CD4-positive, alpha-beta memory T cell (primary cell): Measurements from ENCODE around the gene PIP5K1C. TPM values are rescaled to one million over a fixed set of nuclear protein-coding genes. Genes with fewer than 3 reads are reported as not detected.
A peak's percentile ranks its signal among the peaks of the same experiment; 100 is the strongest.

Experiments used
- CTCF ChIA-PET: fragments of 350-600 bp; sonication (Branson Sonifier 250); formaldehyde crosslinking; loops from one replicate; lab custom pipeline; 2021; ENCODE audit warnings: inconsistent platforms; ENCODE audit not compliant: partially characterized antibody; lab: Charles Lee
- POLR2A ChIA-PET: fragments of 350-600 bp; sonication (Branson Sonifier 250); formaldehyde crosslinking; loops from one replicate; lab custom pipeline; 2021; ENCODE audit not compliant: partially characterized antibody; lab: Charles Lee
- DNase-seq, 5 donors: peaks; one replicate each; pipeline versions ENCODE4 v3.0.0 to v3.0.0-alpha.2; 2020 to 2022; ENCODE audit warnings: mixed read lengths in 1 of 5
- H3K27ac ChIP-seq: one replicate; pipeline ENCODE4 v1.7.0; 2013; ENCODE audit warnings: low read depth, low read length
- H3K27me3 ChIP-seq: 2 replicates; pipeline ENCODE4 v1.7.0; 2013; ENCODE audit warnings: mild to moderate bottlenecking, low read length, moderate library complexity; ENCODE audit not compliant: insufficient read depth
- H3K36me3 ChIP-seq: 2 replicates; pipeline ENCODE4 v1.7.0; 2013; ENCODE audit warnings: mild to moderate bottlenecking, low read length, moderate library complexity; ENCODE audit not compliant: insufficient read depth
- H3K4me1 ChIP-seq: 2 replicates; pipeline ENCODE4 v1.7.0; 2013; ENCODE audit warnings: mild to moderate bottlenecking, low read length, moderate library complexity; ENCODE audit not compliant: insufficient read depth
- H3K4me3 ChIP-seq, 2 donors: one replicate each; pipeline ENCODE4 v1.7.0; 2013; ENCODE audit warnings: low read length in 2 of 2, mild to moderate bottlenecking in 1 of 2
- H3K9me3 ChIP-seq, 2 donors: one replicate each; pipeline ENCODE4 v1.7.0; 2013; ENCODE audit warnings: low read length in 2 of 2, control low read depth in 1 of 2; ENCODE audit not compliant: control insufficient read depth in 1 of 2
- H3K27ac Mint-ChIP-seq, 7 donors: one replicate each; pipeline ENCODE4 v1.8.0; 2020 to 2021; ENCODE audit warnings: mixed read lengths in 7 of 7, mild to moderate bottlenecking in 6 of 7, inconsistent platforms in 3 of 7, moderate library complexity in 3 of 7
- H3K27me3 Mint-ChIP-seq, 2 donors: one replicate each; pipeline ENCODE4 v1.8.0; 2020 to 2021; ENCODE audit warnings: mixed read lengths in 2 of 2
- H3K36me3 Mint-ChIP-seq, 2 donors: one replicate each; pipeline ENCODE4 v1.8.0; 2020 to 2021; ENCODE audit warnings: mixed read lengths in 2 of 2, inconsistent platforms in 1 of 2, mild to moderate bottlenecking in 1 of 2
- H3K4me1 Mint-ChIP-seq, 4 donors: one replicate each; pipeline ENCODE4 v1.8.0; 2020 to 2021; ENCODE audit warnings: mixed read lengths in 4 of 4, mild to moderate bottlenecking in 1 of 4
- H3K4me3 Mint-ChIP-seq, 8 donors: one replicate each; pipeline ENCODE4 v1.8.0; 2020 to 2021; ENCODE audit warnings: mixed read lengths in 8 of 8, mild to moderate bottlenecking in 7 of 8, moderate library complexity in 6 of 8, inconsistent platforms in 3 of 8
- H3K9me3 Mint-ChIP-seq, 8 donors: one replicate each; pipeline ENCODE4 v1.8.0; 2020 to 2021; ENCODE audit warnings: mixed read lengths in 8 of 8, mild to moderate bottlenecking in 5 of 8, inconsistent platforms in 3 of 8, moderate library complexity in 1 of 8
- intact Hi-C: fragments of 100-400 bp; cut with micrococcal nuclease; formaldehyde crosslinking; loops from one replicate; pipeline ENCODE4 v1.15.1; 2023
- polyA plus RNA-seq, 2 donors: library from polyadenylated mRNA; unstranded; fragments of 300-500 nt; fragmentation: Illumina TruSeq; gene quantifications; one replicate each; pipeline ENCODE4 v1.2.3, GENCODE V29; 2021
- total RNA-seq, 2 experiments: library from RNA; stranded (reverse); gene quantifications; one replicate each; pipeline ENCODE4 v1.2.3, GENCODE V29; 2021

Gene PIP5K1C
- total and polyA plus RNA-seq, 4 experiments from 2014 or later = 1.7 to 29.7 (median 23.7) TPM

DNA sequence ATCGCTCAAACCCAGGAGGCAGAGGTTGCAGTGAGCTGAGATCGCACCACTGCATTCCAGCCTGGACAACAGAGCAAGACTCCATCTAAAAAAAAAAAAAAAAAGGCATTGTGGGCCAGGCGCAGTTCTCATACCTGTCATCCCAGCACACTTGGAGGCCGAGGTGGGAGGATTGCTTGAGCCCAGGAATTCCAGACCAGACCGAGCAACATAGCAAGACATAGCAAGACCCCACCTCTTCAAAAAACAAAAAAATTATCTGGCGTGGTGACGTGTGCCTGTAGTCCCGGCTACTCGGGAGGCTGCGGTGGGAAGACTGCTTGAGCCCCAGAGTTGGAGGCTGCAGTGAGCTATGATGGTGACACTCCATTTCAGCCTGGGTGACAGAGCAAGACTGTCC, 18.0 kb downstream of the PIP5K1C start:
- H3K36me3 Mint-ChIP-seq = peaks cover 3 to 10% of the 10 kb centered on the region in 2 donors
- intact Hi-C loops = no loop called here
- no peaks in the 10 kb centered on the region for H3K9me3 Mint-ChIP-seq
- Histone ChIP-seq H3K9me3 (no peaks in the 10 kb centered on the region), H3K4me3 (no peak overlapping the region), H3K27ac (no peak overlapping the region), H3K4me1 (peaks cover 6% of the 10 kb centered on the region), H3K27me3 (no peaks in the 10 kb centered on the region), H3K36me3 (peaks cover 5% of the 10 kb centered on the region)
- no peaks in the 10 kb centered on the region for H3K27me3 Mint-ChIP-seq
- H3K27ac Mint-ChIP-seq = no peak overlapping the region
- no peak overlapping the region for H3K4me3 Mint-ChIP-seq
- H3K4me1 Mint-ChIP-seq = peaks cover 4 to 13% (median 5%) of the 10 kb centered on the region in 4 donors
- CTCF ChIA-PET = interaction anchor here (1.1 kb wide), 1 partner anchor 10 kb away, joined by 4 read pairs; no protein-coding TSS in a partner anchor
- POLR2A ChIA-PET = no interaction called here
- peak in 1 of 5 donors; percentile 5 for DNase-seq

DNA sequence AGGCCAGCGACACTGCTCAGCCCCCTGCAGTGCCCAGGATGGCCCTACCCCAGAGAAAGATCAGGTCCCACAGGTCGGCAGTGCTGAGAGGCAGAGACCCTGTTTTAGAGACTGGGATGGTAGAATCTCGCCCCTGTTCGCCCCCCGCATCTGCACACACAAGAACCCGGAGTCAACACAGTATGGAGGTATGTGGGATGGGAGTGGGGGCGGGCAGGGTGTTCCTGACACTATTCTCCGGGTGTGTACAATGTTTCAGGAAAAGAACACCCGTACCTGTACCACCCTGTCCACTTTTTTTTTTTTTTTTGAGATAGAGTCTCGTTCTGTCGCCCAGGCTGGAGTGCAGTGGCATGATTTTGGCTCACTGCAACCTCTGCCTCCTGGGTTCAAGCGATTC, 19.3 kb downstream of the PIP5K1C start:
- no peaks in the 10 kb centered on the region for H3K27me3 Mint-ChIP-seq
- Histone ChIP-seq H3K9me3 (no peaks in the 10 kb centered on the region), H3K36me3 (peaks cover 5% of the 10 kb centered on the region), H3K4me1 (no peaks in the 10 kb centered on the region), H3K27me3 (no peaks in the 10 kb centered on the region), H3K27ac (no peak overlapping the region), H3K4me3 (no peak overlapping the region)
- peaks cover 0 to 8% (median 3%) of the 10 kb centered on the region in 4 donors for H3K4me1 Mint-ChIP-seq
- no peak for DNase-seq
- H3K4me3 Mint-ChIP-seq = no peak overlapping the region
- intact Hi-C loops = no loop called here
- ChIA-PET CTCF (no interaction called here), POLR2A (no interaction called here)
- H3K36me3 Mint-ChIP-seq = peaks cover 3 to 10% of the 10 kb centered on the region in 2 donors
- H3K27ac Mint-ChIP-seq = no peak overlapping the region
- no peaks in the 10 kb centered on the region for H3K9me3 Mint-ChIP-seq

DNA sequence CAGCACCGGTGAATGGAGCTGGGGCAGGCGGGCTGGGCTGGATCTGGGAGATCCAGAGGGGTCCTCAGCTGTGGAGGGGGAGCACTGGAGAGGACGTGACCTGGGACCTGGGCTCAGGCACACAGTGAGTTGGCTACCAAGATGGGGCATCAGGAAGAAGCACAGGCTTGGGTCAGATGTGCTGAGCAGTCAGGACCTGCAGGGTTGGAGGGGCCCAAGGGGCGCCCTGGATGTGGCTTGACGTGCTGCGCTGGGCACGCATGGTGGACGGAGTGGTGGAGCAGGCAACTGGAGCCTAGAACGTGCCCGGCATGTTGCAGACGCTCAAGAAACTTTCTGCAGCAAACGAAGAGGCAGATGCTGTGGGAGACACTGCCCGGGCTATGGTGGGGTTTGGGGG, 20.7 kb downstream of the PIP5K1C start:
- Histone ChIP-seq H3K36me3 (peaks cover 5% of the 10 kb centered on the region), H3K27me3 (no peaks in the 10 kb centered on the region), H3K4me3 (no peak overlapping the region), H3K9me3 (no peaks in the 10 kb centered on the region), H3K4me1 (no peaks in the 10 kb centered on the region), H3K27ac (no peak overlapping the region)
- POLR2A ChIA-PET = no interaction called here
- no peak overlapping the region for H3K27ac Mint-ChIP-seq
- H3K27me3 Mint-ChIP-seq = no peaks in the 10 kb centered on the region
- H3K4me1 Mint-ChIP-seq = peaks cover 1 to 17% (median 7%) of the 10 kb centered on the region in 4 donors
- H3K4me3 Mint-ChIP-seq = no peak overlapping the region
- intact Hi-C loops = no loop called here
- peak in 1 of 5 donors; percentile 23 for DNase-seq
- peaks cover 4 to 6% of the 10 kb centered on the region in 2 donors for H3K36me3 Mint-ChIP-seq
- CTCF ChIA-PET = no interaction called here
- no peaks in the 10 kb centered on the region for H3K9me3 Mint-ChIP-seq

DNA sequence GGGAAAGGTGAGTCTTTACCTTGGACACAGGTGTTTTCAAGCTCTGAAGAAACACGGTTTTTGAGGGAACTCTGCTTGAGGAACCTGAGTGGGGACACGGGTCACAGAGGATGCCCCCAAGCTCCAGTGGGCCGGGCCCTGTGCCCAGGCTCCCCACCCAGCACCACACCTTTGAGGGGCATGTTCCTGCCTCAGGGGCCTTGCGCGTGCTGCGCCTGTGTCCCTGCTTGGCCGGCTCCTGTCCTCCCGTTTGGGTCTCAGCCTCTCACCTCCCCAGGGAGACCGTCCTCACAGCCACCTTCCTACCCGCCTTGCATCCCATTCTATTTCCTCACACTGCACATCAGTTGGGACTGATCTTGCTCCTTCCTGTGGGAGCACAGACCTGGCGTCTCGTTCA, 21.1 kb downstream of the PIP5K1C start:
- H3K9me3 ChIP-seq = no peaks in the 10 kb centered on the region
- intact Hi-C loops = no loop called here
- POLR2A ChIA-PET = no interaction called here
- peaks cover 1 to 18% (median 8%) of the 10 kb centered on the region in 4 donors for H3K4me1 Mint-ChIP-seq
- H3K9me3 Mint-ChIP-seq = no peaks in the 10 kb centered on the region
- no peak overlapping the region for H3K4me3 ChIP-seq
- CTCF ChIA-PET = no interaction called here
- H3K27ac Mint-ChIP-seq = no peak overlapping the region
- DNase-seq = no peak
- H3K36me3 ChIP-seq = peaks cover under 1% of the 10 kb centered on the region
- no peak overlapping the region for H3K4me3 Mint-ChIP-seq
- H3K27ac ChIP-seq = no peak overlapping the region
- H3K27me3 ChIP-seq = no peaks in the 10 kb centered on the region
- no peaks in the 10 kb centered on the region for H3K4me1 ChIP-seq
- peaks cover 3 to 5% of the 10 kb centered on the region in 2 donors for H3K36me3 Mint-ChIP-seq
- H3K27me3 Mint-ChIP-seq = no peaks in the 10 kb centered on the region

DNA sequence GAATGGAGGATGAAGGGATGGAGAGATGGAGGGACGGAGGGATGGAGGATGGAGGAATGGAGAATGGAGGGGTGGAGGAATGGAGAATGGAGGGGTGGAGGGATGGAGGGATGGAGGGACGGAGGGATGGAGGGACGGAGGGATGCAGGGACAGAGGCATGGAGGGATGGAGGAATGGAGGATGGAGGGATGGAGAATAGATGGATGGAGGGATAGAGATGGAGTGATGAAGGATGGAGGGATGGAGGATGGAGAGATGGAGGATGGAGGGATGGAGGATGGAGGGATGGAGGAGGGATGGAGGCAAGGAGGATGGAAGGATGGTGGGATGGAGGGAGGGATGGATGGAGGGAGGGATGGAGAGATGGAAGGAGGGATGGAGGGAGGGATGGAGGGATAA, 22.1 kb downstream of the PIP5K1C start:
- Histone ChIP-seq H3K4me1 (no peaks in the 10 kb centered on the region), H3K9me3 (no peaks in the 10 kb centered on the region), H3K4me3 (no peak overlapping the region), H3K27ac (no peak overlapping the region), H3K36me3 (no peaks in the 10 kb centered on the region), H3K27me3 (no peaks in the 10 kb centered on the region)
- Mint-ChIP-seq H3K36me3 (peaks cover 0 to 3% of the 10 kb centered on the region in 2 donors), H3K4me3 (no peak overlapping the region), H3K9me3 (no peaks in the 10 kb centered on the region), H3K27ac (peak overlapping the region in 1 of 7 donors; percentile 23), H3K27me3 (no peaks in the 10 kb centered on the region), H3K4me1 (peaks cover 1 to 18% (median 8%) of the 10 kb centered on the region in 4 donors)
- ChIA-PET POLR2A (no interaction called here), CTCF (no interaction called here)
- DNase-seq = no peak
- intact Hi-C loops = no loop called here

DNA sequence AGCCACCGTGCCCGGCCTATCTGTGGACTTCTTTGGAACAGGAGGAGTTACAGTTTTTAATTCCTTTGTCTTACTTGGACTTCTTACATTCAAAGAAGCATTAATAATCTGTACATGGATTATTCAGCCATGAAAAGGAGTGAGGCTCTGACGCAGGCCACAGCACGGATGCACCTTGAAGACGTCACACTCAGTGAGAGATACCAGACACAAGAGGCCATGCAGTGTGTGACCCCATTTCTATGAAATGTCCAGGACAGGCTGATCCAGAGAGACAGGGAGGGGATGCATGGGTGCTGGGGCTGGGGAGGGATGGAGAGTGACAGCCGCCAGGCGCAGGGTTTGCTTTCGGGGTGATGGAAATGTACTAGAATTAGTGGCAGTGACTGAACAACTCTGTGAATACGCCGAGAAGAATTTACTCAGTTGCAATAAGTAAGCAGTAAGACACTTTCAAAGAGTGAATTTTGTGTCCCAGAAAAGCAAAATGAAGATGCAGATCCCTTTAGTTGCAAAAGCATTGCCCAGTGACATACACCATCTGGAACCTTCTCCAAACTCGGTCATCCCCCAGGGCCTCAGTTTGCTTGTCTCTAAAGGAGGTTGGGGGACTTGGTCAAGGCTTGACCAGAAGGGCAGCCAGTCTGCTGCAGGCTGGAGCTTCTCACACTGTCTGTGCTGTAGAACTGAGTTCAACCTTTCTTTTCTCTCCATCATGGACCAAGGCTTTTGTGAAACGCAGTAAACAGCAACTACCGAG, 25.3 kb downstream of the PIP5K1C start:
- H3K27me3 ChIP-seq = no peaks in the 10 kb centered on the region
- Mint-ChIP-seq H3K4me3 (no peak overlapping the region), H3K36me3 (peaks cover 0 to 3% of the 10 kb centered on the region in 2 donors), H3K9me3 (no peaks in the 10 kb centered on the region), H3K27ac (peak overlapping the region in 2 of 7 donors; percentile 36 to 57), H3K4me1 (peaks cover 7 to 34% (median 18%) of the 10 kb centered on the region in 4 donors), H3K27me3 (no peaks in the 10 kb centered on the region)
- ChIA-PET CTCF (no interaction called here), POLR2A (no interaction called here)
- H3K9me3 ChIP-seq = no peaks in the 10 kb centered on the region
- H3K4me1 ChIP-seq = peaks cover 13% of the 10 kb centered on the region
- intact Hi-C loops = no loop called here
- H3K36me3 ChIP-seq = no peaks in the 10 kb centered on the region
- H3K4me3 ChIP-seq = no peak overlapping the region
- H3K27ac ChIP-seq = no peak overlapping the region
- DNase-seq = no peak

DNA sequence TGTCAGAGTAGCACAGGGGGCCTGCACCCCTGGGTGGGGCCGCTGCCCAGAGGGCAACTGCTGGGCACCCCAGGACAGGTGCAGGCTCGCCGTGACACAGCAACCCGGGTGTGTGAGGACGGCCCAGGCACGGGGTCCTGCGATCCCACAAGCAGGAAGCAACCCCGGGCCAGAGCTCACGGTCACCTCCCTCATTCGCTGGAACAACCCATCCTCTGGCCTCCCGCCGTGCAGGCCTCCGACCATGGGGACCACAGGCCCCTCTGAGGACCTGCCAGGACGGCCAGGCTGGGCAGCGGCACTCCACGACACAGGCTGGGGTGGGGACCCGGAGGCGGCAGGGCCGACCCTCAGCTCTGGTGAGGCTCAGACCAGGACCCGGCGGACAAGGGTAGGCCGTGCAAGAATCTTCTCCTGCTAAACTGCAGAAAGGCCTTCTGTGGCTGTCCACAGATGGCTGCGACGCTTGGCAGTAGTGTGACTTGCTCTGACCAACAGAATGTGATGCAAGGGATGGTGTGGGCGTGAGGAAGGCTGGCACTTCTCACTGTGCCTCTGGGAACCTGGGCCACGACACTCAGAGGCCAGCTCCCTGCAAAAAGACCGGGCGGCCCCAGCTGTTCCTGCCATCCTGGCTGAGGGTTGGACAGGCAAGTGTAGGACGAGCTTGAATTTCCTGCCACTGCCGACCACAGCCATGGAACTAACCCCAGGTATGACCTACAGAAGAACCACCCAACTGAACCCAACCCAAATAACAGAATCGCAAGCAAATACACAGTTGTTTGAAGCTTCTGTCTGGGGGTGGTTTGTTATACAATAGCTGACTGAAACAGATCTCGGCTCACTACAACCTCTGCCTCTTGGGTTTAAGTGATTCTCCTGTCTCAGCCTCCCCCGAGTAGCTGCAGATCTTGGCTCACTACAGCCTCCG, 26.5 kb downstream of the PIP5K1C start:
- Histone ChIP-seq H3K4me1 (peaks cover 13% of the 10 kb centered on the region), H3K27me3 (no peaks in the 10 kb centered on the region), H3K9me3 (no peaks in the 10 kb centered on the region), H3K36me3 (no peaks in the 10 kb centered on the region), H3K27ac (no peak overlapping the region), H3K4me3 (no peak overlapping the region)
- H3K4me3 Mint-ChIP-seq = no peak overlapping the region
- intact Hi-C loops = no loop called here
- peaks cover 7 to 28% (median 18%) of the 10 kb centered on the region in 4 donors for H3K4me1 Mint-ChIP-seq
- peak in 1 of 5 donors; percentile 39 for DNase-seq
- ChIA-PET CTCF (interaction anchor here (1.5 kb wide), 1 partner anchor 17 kb away, joined by 3 read pairs; no protein-coding TSS in a partner anchor), POLR2A (interaction anchor here (0.8 kb wide), 1 partner anchor 17 kb away, joined by 3 read pairs; no protein-coding TSS in a partner anchor)
- H3K27ac Mint-ChIP-seq = peak overlapping the region in 1 of 7 donors; percentile 74
- H3K9me3 Mint-ChIP-seq = no peaks in the 10 kb centered on the region
- peaks cover 0 to 3% of the 10 kb centered on the region in 2 donors for H3K36me3 Mint-ChIP-seq
- no peaks in the 10 kb centered on the region for H3K27me3 Mint-ChIP-seq
